Astrocyte (in vitro differentiated cells and primary cell): ENCODE data around the gene CACNA1D.

ENCODE experiments used
- EZH2 ChIP-seq: IDR thresholded peaks from 2 replicates; pipeline ENCODE4 v1.6.1; 2012; ENCODE audit warnings: mild to moderate bottlenecking, low read length, inconsistent platforms; ENCODE audit not compliant: insufficient read depth
- TF ChIP-seq, protein P1 (sequence below): IDR thresholded peaks from 2 replicates; pipeline ENCODE4 v1.5.1; 2011; ENCODE audit warnings: low read depth, mild to moderate bottlenecking, inconsistent platforms, low read length, moderate library complexity; ENCODE audit not compliant: insufficient read depth

- TF ChIP-seq, protein P1, sequence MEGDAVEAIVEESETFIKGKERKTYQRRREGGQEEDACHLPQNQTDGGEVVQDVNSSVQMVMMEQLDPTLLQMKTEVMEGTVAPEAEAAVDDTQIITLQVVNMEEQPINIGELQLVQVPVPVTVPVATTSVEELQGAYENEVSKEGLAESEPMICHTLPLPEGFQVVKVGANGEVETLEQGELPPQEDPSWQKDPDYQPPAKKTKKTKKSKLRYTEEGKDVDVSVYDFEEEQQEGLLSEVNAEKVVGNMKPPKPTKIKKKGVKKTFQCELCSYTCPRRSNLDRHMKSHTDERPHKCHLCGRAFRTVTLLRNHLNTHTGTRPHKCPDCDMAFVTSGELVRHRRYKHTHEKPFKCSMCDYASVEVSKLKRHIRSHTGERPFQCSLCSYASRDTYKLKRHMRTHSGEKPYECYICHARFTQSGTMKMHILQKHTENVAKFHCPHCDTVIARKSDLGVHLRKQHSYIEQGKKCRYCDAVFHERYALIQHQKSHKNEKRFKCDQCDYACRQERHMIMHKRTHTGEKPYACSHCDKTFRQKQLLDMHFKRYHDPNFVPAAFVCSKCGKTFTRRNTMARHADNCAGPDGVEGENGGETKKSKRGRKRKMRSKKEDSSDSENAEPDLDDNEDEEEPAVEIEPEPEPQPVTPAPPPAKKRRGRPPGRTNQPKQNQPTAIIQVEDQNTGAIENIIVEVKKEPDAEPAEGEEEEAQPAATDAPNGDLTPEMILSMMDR, result no peak
- TF ChIP-seq EZH2, result no peak
Measured at GRCh38 chr3:53486961-53487654, 7.3 kb upstream of the CACNA1D start.
